NCI-H524 (cell line): ENCODE data around the gene HYDIN.

Experiments used
- DNase-seq, 2 experiments: peaks; one replicate each; lab custom pipeline; 2025; lab: John Stamatoyannopoulos, UW

Gene HYDIN

DNA sequence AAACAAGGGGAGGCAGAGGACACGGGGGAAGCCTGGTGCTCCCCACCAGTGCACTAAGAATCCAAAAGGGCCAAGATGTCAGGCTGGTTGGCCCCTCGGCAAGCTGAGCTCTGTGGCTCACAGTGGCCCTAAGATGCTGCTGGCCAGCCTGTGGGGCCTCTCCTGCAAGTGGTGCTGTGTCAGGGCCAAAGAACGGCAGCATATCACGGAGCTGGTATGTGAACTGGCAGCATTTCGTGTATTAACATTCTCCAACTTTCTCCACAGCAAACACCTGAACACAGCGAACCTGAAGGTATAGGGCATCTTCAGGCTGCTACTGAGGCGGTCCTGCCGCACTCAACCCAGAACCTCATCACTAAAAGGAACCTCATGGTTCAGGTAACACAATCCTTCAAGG, 464.3 kb downstream of the HYDIN start:
- no peak for DNase-seq

DNA sequence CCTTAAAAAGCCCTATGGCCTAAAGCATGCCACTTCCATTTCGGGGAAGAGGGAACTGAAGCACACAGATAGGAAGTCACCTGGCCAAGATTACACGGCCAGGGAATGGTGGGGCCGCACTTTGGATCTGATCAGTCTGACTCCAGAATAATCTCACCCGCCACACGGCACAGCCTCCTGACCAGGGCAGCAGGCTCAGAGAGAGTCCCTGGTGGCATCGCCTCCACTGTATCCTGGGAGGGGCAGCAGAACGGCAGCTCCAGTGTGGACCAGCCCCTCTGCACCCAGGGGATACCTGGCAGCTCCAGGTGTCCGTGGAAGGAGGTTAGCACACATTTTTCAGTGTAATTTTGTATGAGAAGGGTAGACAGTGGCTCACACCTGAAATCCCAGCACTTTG, 465.0 kb downstream of the HYDIN start:
- DNase-seq: no peak

DNA sequence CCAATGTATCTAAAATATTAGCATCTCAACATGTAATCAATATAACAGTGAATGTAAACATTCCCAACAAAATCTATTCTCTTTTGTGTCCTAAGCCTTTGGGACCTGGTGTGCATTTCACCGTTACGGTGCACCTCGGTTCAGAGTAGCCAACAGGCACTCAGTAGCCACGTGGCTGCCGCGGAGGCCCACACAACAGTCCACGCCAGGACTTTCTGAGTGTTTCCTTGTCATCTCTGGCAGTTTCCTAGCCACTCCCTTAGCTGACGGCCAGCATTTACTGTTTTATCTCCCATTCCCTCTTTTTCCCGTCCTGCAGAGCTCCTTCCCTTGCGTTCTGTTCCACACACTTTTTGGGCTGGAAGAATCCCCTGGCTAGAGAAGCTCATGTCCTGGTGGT, 465.9 kb downstream of the HYDIN start:
- DNase-seq: no peak

DNA sequence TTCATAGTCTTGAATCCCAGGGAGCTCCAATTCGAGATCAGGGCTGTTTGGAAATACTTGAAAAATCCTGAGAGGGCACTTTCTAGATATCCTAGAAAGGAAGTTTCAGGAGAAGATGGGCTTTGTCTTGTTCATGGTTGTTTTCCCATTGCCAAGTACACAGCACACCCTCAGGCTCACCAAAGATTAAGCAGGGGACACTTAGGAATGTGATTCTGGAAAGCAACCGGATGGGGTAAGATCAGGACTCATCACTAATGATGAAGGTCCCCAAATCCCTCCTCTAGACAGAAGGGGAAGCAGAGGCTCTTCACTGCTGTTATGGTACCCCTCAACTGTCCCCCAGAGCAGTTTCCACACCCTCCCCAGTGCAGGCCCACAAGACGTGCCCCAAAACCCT, 470.3 kb downstream of the HYDIN start:
- DNase-seq: no peak

DNA sequence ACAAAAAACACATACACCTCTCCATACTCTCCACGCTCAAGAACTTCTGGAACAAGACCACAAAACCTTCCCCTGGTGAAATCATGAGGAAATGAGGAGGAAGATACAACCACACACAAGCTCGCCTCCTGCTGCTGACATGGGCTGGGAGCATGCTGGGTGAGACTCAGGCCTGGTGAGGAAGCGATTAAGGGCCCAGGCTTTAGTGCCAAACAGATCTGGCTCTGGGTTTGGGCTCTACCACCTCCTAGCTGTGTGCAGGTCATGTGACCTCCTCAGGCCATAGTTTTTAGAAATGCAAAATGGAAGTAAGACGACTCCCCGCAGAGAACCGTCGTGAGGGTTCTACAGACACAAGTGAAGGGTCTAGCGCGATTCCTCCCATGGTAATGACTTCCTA, 470.9 kb downstream of the HYDIN start:
- no peak for DNase-seq

DNA sequence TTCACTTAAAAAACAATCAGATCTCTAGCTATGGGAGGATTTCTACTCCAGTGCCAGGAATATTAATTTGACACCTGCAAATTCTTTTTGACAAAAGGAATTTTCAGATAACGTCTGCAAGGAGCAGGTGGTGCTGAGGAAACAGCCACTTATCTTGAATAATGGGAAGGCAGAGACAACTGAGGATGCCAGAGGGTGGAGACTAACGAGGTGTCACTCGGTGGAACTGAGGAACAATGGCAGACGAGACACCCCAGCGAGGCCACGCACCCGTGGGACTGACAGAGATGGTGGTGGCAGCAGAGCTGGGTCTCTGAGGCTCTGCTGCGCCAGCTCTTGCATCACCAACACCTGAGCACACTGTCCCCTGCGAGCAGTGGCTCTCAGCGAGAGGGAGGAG, 471.7 kb downstream of the HYDIN start:
- DNase-seq: no peak
